ENCODE results near the gene RNF144B. TPM values are rescaled to one million over a fixed set of nuclear protein-coding genes. Genes with fewer than 3 reads are reported as not detected.

The RNF144B gene
- total RNA-seq, 1 donor, result 2.6 TPM

- DNase-seq (ENCODE audit: low read depth), result no peak
- TF ChIP-seq CTCF (IDR thresholded peaks at IDR 0.05; ENCODE audit: insufficient read depth, low read depth, low read length), result no peak
- no peak overlapping the region for H3K4me3 ChIP-seq (ENCODE audit: low read depth, low read length)
Measured at GRCh38 chr6:18384621-18385020, 2.5 kb upstream of the RNF144B start.

GRCh38 chr6:18386298-18386976, 713 bp upstream of the RNF144B start:
- H3K4me3 ChIP-seq (ENCODE audit: low read depth, low read length), result no peak overlapping the region
- no peak for DNase-seq (ENCODE audit: low read depth)
- TF ChIP-seq CTCF (IDR thresholded peaks at IDR 0.05; ENCODE audit: insufficient read depth, low read depth, low read length), result no peak

GRCh38 chr6:18388271-18388670, 1.1 kb downstream of the RNF144B start:
- no peak for DNase-seq (ENCODE audit: low read depth)
- no peak overlapping the region for H3K4me3 ChIP-seq (ENCODE audit: low read depth, low read length)
- no peak for TF ChIP-seq CTCF (IDR thresholded peaks at IDR 0.05; ENCODE audit: insufficient read depth, low read depth, low read length)

- no peak overlapping the region for H3K4me3 ChIP-seq (ENCODE audit: low read depth, low read length)
- peak; percentile 20 for DNase-seq (ENCODE audit: low read depth)
- no peak for TF ChIP-seq CTCF (IDR thresholded peaks at IDR 0.05; ENCODE audit: insufficient read depth, low read depth, low read length)
Measured at GRCh38 chr6:18388942-18389341, 1.8 kb downstream of the RNF144B start.

GRCh38 chr6:18389479-18389878, 2.3 kb downstream of the RNF144B start:
- peak; percentile 43 for DNase-seq (ENCODE audit: low read depth)
- H3K4me3 ChIP-seq (ENCODE audit: low read depth, low read length), result no peak overlapping the region
- TF ChIP-seq CTCF (IDR thresholded peaks at IDR 0.05; ENCODE audit: insufficient read depth, low read depth, low read length), result no peak

GRCh38 chr6:18390476-18390875, 3.3 kb downstream of the RNF144B start:
- no peak overlapping the region for H3K4me3 ChIP-seq (ENCODE audit: low read depth, low read length)
- no peak for TF ChIP-seq CTCF (IDR thresholded peaks at IDR 0.05; ENCODE audit: insufficient read depth, low read depth, low read length)
- no peak for DNase-seq (ENCODE audit: low read depth)

GRCh38 chr6:18391023-18391422, 3.9 kb downstream of the RNF144B start:
- DNase-seq (ENCODE audit: low read depth), result no peak
- TF ChIP-seq CTCF (IDR thresholded peaks at IDR 0.05; ENCODE audit: insufficient read depth, low read depth, low read length), result no peak

More at GRCh38 chr6:18391023-18391422, 3.9 kb downstream of the RNF144B start:
- H3K4me3 ChIP-seq (ENCODE audit: low read depth, low read length), result no peak overlapping the region
